H1 (cell line): Measurements from ENCODE around the gene RBM47. TPM values are rescaled to one million over a fixed set of nuclear protein-coding genes. Genes with fewer than 3 reads are reported as not detected.

Source experiments
- CTCF ChIA-PET: fragments of 300-600 bp; sonication (Branson Sonifier 250); formaldehyde crosslinking; loops from one replicate; lab custom pipeline; 2021; ENCODE audit not compliant: partially characterized antibody; lab: Charles Lee
- POLR2A ChIA-PET: fragments of 300-600 bp; sonication (Branson Sonifier 250); formaldehyde crosslinking; loops from one replicate; lab custom pipeline; 2021; ENCODE audit warnings: inconsistent platforms; ENCODE audit not compliant: partially characterized antibody; lab: Charles Lee
- DNase-seq, 2 experiments: peaks; one replicate each; pipeline versions ENCODE4 v3.0.0 to v3.0.0-alpha.2; 2010 to 2022; ENCODE audit warnings: low spot score in 2 of 2, low read depth in 1 of 2, mixed read lengths in 1 of 2
- FAIRE-seq: peaks from 2 replicates; lab custom pipeline; 2011; peaks lifted over from hg19 to GRCh38; lab: Jason Lieb, UNC
- H2AFZ ChIP-seq: 2 replicates; pipeline ENCODE4 v1.8.1; 2012; ENCODE audit warnings: low read length, inconsistent platforms
- H2AK5ac ChIP-seq: 2 replicates; pipeline ENCODE4 v1.6.1; 2013; ENCODE audit warnings: low read depth, low read length
- H2BK120ac ChIP-seq: replicated peaks from 2 replicates; pipeline ENCODE3; 2013; ENCODE audit warnings: low read depth, low read length, inconsistent platforms
- H2BK12ac ChIP-seq: 2 replicates; pipeline ENCODE4 v1.6.1; 2013; ENCODE audit warnings: low read depth, low read length
- H2BK15ac ChIP-seq: 2 replicates; pipeline ENCODE4 v1.6.1; 2013; ENCODE audit warnings: low read length
- H2BK20ac ChIP-seq: 2 replicates; pipeline ENCODE4 v1.6.1; 2013; ENCODE audit warnings: low read length
- H2BK5ac ChIP-seq: 2 replicates; pipeline ENCODE4 v1.6.1; 2013; ENCODE audit warnings: low read depth, low read length
- H3K14ac ChIP-seq: 2 replicates; pipeline ENCODE4 v1.6.1; 2013; ENCODE audit warnings: inconsistent platforms; ENCODE audit not compliant: insufficient read length
- H3K18ac ChIP-seq: 2 replicates; pipeline ENCODE4 v1.6.1; 2013; ENCODE audit warnings: low read length; ENCODE audit errors: extremely low read depth
- H3K23ac ChIP-seq: 2 replicates; pipeline ENCODE4 v1.6.1; 2013; ENCODE audit warnings: inconsistent platforms; ENCODE audit not compliant: insufficient read length
- H3K23me2 ChIP-seq: 2 replicates; pipeline ENCODE4 v1.6.1; 2013; ENCODE audit warnings: low read depth, low read length
- H3K27ac ChIP-seq: 2 replicates; pipeline ENCODE4 v1.6.1; 2011; ENCODE audit warnings: low read depth, low read length, inconsistent platforms
- H3K27me3 ChIP-seq, 4 experiments: replicated peaks in 1 of 4; 1 replicate in 1 of 4; 2 replicates in 3 of 4; pipeline versions ENCODE4 v1.6.1 to v1.8.1; 2011 to 2013; ENCODE audit warnings: low read length in 3 of 4, mild to moderate bottlenecking in 3 of 4, inconsistent platforms in 2 of 4, mixed read lengths in 2 of 4, moderate library complexity in 1 of 4; ENCODE audit not compliant: control insufficient read depth in 3 of 4, insufficient read depth in 3 of 4; ENCODE audit errors: extremely low read depth in 1 of 4
- H3K36me3 ChIP-seq, 4 experiments: 2 replicates each; pipeline versions ENCODE4 v1.6.1 to v1.8.1; 2011 to 2013; ENCODE audit warnings: mild to moderate bottlenecking in 4 of 4, low read length in 3 of 4, moderate library complexity in 2 of 4, control low read depth in 1 of 4, inconsistent platforms in 1 of 4; ENCODE audit not compliant: insufficient read depth in 4 of 4, control insufficient read depth in 2 of 4
- H3K4ac ChIP-seq: replicated peaks from 2 replicates; pipeline ENCODE3; 2013; ENCODE audit warnings: low read length, low read depth, mixed read lengths, inconsistent platforms; ENCODE audit not compliant: insufficient read length
- H3K4me1 ChIP-seq, 4 experiments: replicated peaks in 1 of 4; 1 replicate in 1 of 4; 2 replicates in 3 of 4; pipeline versions ENCODE4 v1.6.1 to v1.8.1; 2011 to 2013; ENCODE audit warnings: low read length in 3 of 4, inconsistent platforms in 2 of 4, mixed read lengths in 1 of 4; ENCODE audit not compliant: insufficient read depth in 4 of 4, control insufficient read depth in 3 of 4
- H3K4me2 ChIP-seq, 2 experiments: 2 replicates each; pipeline versions ENCODE4 v1.6.1 to v1.8.1; 2011 to 2013; ENCODE audit warnings: low read depth in 2 of 2, low read length in 2 of 2, control low read depth in 1 of 2, inconsistent platforms in 1 of 2, mild to moderate bottlenecking in 1 of 2; ENCODE audit not compliant: insufficient read depth in 1 of 2
- H3K4me3 ChIP-seq, 4 experiments: fragments of 200-600, 300-600 bp in 1 of 4; sonication (generic), shearing (Covaris generic), sonication (Bioruptor Twin) in 1 of 4; 2 replicates each; pipeline versions ENCODE4 v1.5.1 to v1.8.1; 2011 to 2016; ENCODE audit warnings: low read length in 4 of 4, low read depth in 3 of 4, control low read depth in 2 of 4, inconsistent platforms in 2 of 4, mild to moderate bottlenecking in 2 of 4, mixed read lengths in 1 of 4, moderate library complexity in 1 of 4; ENCODE audit not compliant: insufficient read depth in 2 of 4; ENCODE audit errors: extremely low read depth in 1 of 4
- H3K56ac ChIP-seq: replicated peaks from 2 replicates; pipeline ENCODE3; 2013; ENCODE audit warnings: low read depth, mild to moderate bottlenecking, mixed read lengths, low read length, inconsistent platforms; ENCODE audit not compliant: insufficient read length
- H3K79me1 ChIP-seq: 2 replicates; pipeline ENCODE4 v1.6.1; 2013; ENCODE audit warnings: low read depth, low read length, control low read depth
- H3K79me2 ChIP-seq, 2 experiments: 2 replicates each; pipeline versions ENCODE4 v1.6.1 to v1.8.1; 2012 to 2013; ENCODE audit warnings: low read length in 2 of 2, mild to moderate bottlenecking in 2 of 2, inconsistent platforms in 1 of 2; ENCODE audit not compliant: insufficient read depth in 2 of 2, control insufficient read depth in 1 of 2
- H3K9ac ChIP-seq, 4 experiments: replicated peaks in 1 of 4; 1 replicate in 1 of 4; 2 replicates in 3 of 4; pipeline versions ENCODE4 v1.6.1 to v1.8.1; 2011 to 2013; ENCODE audit warnings: low read depth in 3 of 4, low read length in 3 of 4, control low read depth in 2 of 4, mild to moderate bottlenecking in 2 of 4, moderate library complexity in 2 of 4, inconsistent platforms in 1 of 4; ENCODE audit errors: extremely low read depth in 1 of 4
- H3K9me3 ChIP-seq, 2 experiments: 2 replicates each; pipeline versions ENCODE4 v1.6.1 to v1.8.1; 2012 to 2013; ENCODE audit warnings: mild to moderate bottlenecking in 2 of 2, moderate library complexity in 2 of 2, control low read depth in 1 of 2, inconsistent platforms in 1 of 2, low read depth in 1 of 2, low read length in 1 of 2, mixed read lengths in 1 of 2; ENCODE audit not compliant: insufficient read depth in 2 of 2
- H4K20me1 ChIP-seq, 2 experiments: replicated peaks in 1 of 2; 2 replicates each; pipeline versions ENCODE3 to v1.8.1; 2011 to 2013; ENCODE audit warnings: inconsistent platforms in 2 of 2, low read length in 2 of 2, mild to moderate bottlenecking in 1 of 2; ENCODE audit not compliant: insufficient read depth in 2 of 2, control insufficient read depth in 1 of 2
- H4K5ac ChIP-seq: 2 replicates; pipeline ENCODE4 v1.6.1; 2013; ENCODE audit warnings: low read length, low read depth, mixed read lengths, inconsistent platforms; ENCODE audit not compliant: insufficient read length
- H4K8ac ChIP-seq: 2 replicates; pipeline ENCODE4 v1.8.0; 2013; ENCODE audit warnings: mild to moderate bottlenecking, moderate library complexity, low read length, inconsistent platforms; ENCODE audit not compliant: insufficient read depth; ENCODE audit errors: extremely low read depth
- H4K91ac ChIP-seq: replicated peaks from 2 replicates; pipeline ENCODE3; 2013; ENCODE audit warnings: low read length, mixed read lengths, inconsistent platforms; ENCODE audit not compliant: insufficient read length
- CREB1 ChIP-seq: IDR thresholded peaks from 2 replicates; pipeline ENCODE4 v1.6.1; 2012; ENCODE audit warnings: inconsistent platforms
- HDAC2 ChIP-seq, 2 experiments: fragments of 300-600 bp in 1 of 2; sonication (generic) in 1 of 2; IDR thresholded peaks; 2 replicates each; pipeline ENCODE4 v1.6.1; 2011 to 2012; ENCODE audit warnings: low read depth in 2 of 2, low read length in 2 of 2, mild to moderate bottlenecking in 2 of 2, moderate library complexity in 2 of 2, borderline replicate concordance in 1 of 2, inconsistent platforms in 1 of 2
- POLR2AphosphoS5 ChIP-seq: IDR thresholded peaks from 2 replicates; pipeline ENCODE4 v1.6.1; 2011; ENCODE audit warnings: low read depth, low read length
- SP2 ChIP-seq: IDR thresholded peaks from 2 replicates; pipeline ENCODE4 v1.6.1; 2012; ENCODE audit warnings: mild to moderate bottlenecking, low read length, inconsistent platforms
- SP4 ChIP-seq: IDR thresholded peaks from 2 replicates; pipeline ENCODE4 v1.6.1; 2012; ENCODE audit warnings: low read length, inconsistent platforms
- TAF1 ChIP-seq: IDR thresholded peaks from 2 replicates; pipeline ENCODE4 v1.6.1; 2011; ENCODE audit warnings: mild to moderate bottlenecking, low read depth, low read length
- WGBS, 2 experiments: shearing (Covaris generic) in 1 of 2; methylation state at CpG; one replicate each; pipeline versions ENCODE4 v1.1.6 to v1.1.7; 2013 to 2015; ENCODE audit warnings: low lambda C conversion rate in 2 of 2, mixed read lengths in 2 of 2, inconsistent platforms in 1 of 2, low coverage in 1 of 2, missing lambda C conversion rate in 1 of 2; ENCODE audit not compliant: insufficient replicate concordance in 2 of 2, insufficient coverage in 1 of 2, insufficient read length in 1 of 2; ENCODE audit errors: extremely low coverage in 1 of 2, missing lambda C conversion rate in 1 of 2; 5-methylcytosine and 5-hydroxymethylcytosine counted together
- polyA plus RNA-seq, 7 experiments: library from polyadenylated mRNA; depleted of rRNA in 3 of 7; stranded (reverse) in 5 of 7; unstranded in 2 of 7; fragments of >200 nt in 5 of 7; fragments of 200-250 nt in 2 of 7; gene quantifications; 1 replicate in 5 of 7; 2 replicates in 1 of 7; 4 replicates in 1 of 7; pipeline versions ENCODE4 v1.2.1 to v1.2.3, GENCODE V29; 2011 to 2013; ENCODE audit warnings: missing spikeins in 2 of 7, mixed read lengths in 2 of 7
- total RNA-seq: library from RNA; stranded (reverse); fragmentation: NEBNext Ultra II Directional; extraction: Animal tissue kit (Norgen Biotek cat#: 25700); gene quantifications from 2 replicates; pipeline ENCODE4 v1.2.1, GENCODE V29; 2021

Gene RBM47
- total and polyA plus RNA-seq, 2 of the 8 experiments (the other 6 are each of a cell fraction or from before 2014, with no cell fraction given): 42.8 to 78.9 TPM

DNA sequence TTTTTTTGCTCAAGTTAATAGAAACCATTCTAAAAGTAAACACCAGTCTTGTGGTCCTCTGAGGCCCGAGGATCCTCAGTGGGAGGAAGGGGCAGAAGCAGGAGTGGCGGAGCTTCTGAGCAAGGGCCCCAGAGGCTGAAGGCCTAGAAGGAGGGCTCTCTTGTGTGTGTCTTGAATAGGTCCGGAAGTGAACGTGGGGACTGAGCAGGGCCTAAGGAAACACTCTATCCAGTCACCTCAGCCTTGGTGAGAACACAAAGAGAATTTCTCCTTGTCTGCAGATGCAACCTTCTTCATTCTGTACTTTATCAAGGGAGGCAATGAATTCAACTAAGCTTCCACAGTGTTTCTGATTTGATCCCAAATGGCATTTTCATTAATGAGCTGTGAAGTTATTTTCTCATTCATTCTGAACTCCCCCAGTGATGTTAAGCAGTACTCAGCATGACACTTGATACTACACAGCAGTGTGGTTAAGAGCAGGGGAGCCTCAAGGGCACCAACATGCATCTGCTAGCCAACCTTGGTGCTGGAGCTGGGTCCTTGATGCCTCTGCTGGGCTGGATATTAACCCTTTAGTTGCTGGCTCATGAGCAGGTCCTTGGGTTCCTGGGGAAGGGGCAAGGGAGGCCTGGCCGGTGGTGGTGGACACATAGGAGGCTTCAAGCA, 64.7 kb downstream of the RBM47 start:
- Histone ChIP-seq H3K79me2 (peaks cover 3 to 80% of the 10 kb centered on the region in 2 experiments; a peak in 2 of 4 replicates), H3K79me1 (peaks cover 5% of the 10 kb centered on the region; the same call in 1 of the 2 replicates), H2BK15ac (no peak overlapping the region), H2BK5ac (no peak overlapping the region; the same call in 1 of the 2 replicates), H4K91ac (no peak overlapping the region), H3K4me2 (peak overlapping the region in 1 of 2 experiments; percentile 45; a peak in 1 of 4 replicates), H3K4ac (no peak overlapping the region), H3K4me3 (no peak overlapping the region), H3K23me2 (no peaks in the 10 kb centered on the region), H2AK5ac (no peak overlapping the region), H4K5ac (no peak overlapping the region), H3K36me3 (no peaks in the 10 kb centered on the region), H4K20me1 (peaks cover 0 to 7% of the 10 kb centered on the region in 2 experiments), H3K14ac (no peak overlapping the region), H2AFZ (no peak overlapping the region), H3K4me1 (peaks cover 4 to 12% (median 7%) of the 10 kb centered on the region in 4 experiments; a peak in 6 of 7 replicates), H4K8ac (no peak overlapping the region), H2BK120ac (no peak overlapping the region), H3K27me3 (no peaks in the 10 kb centered on the region), H3K18ac (peak overlapping the region; percentile 2; the same call in 1 of the 2 replicates), H2BK20ac (no peak overlapping the region), H2BK12ac (no peak overlapping the region), H3K9me3 (no peaks in the 10 kb centered on the region), H3K9ac (no peak overlapping the region), H3K27ac (no peak overlapping the region), H3K23ac (no peak overlapping the region), H3K56ac (no peak overlapping the region)
- no peak for DNase-seq
- CTCF ChIA-PET: interaction anchor here (1.1 to 1.8 kb wide), 4 partner anchors 7 to 149 kb away, joined by 3 to 4 read pairs (median 4); no protein-coding TSS in a partner anchor
- WGBS, 2 experiments: 80% methylated on average over 5 of the region's 5 CpGs; no CpG with 5 or more reads in 1 of the 2 experiments
- POLR2A ChIA-PET: interaction anchor here (1.2 to 2.3 kb wide), 4 partner anchors 9 to 59 kb away, joined by 3 to 5 read pairs (median 4); no protein-coding TSS in a partner anchor
- no peak for FAIRE-seq
- TF ChIP-seq SP4: no peak
- TF ChIP-seq SP2: no peak
- no peak for TF ChIP-seq POLR2AphosphoS5
- TF ChIP-seq TAF1: 0 out of 2 replicates have a peak, but pooled peaks have one; percentile 8
- TF ChIP-seq CREB1: no peak
- 0 out of 4 replicates have a peak, but pooled peaks of 1 of the 2 experiments have one; percentile 55 for TF ChIP-seq HDAC2 (IDR thresholded peaks at IDR 0.05; ENCODE audit: borderline replicate concordance in 1 of 2, low read depth in 2 of 2, low read length in 2 of 2)
